Spleen (tissue), 7 donors: ENCODE results near the gene DYDC1.

ENCODE experiments used
- CTCF ChIP-seq, 11 experiments: fragments of 200-600 bp in 7 of 11; fragments of 450-650 bp in 4 of 11; sonication (generic) in 4 of 11; IDR thresholded peaks in 8 of 11; conservative IDR thresholded peaks in 3 of 11; 1 replicate in 7 of 11; 2 replicates in 4 of 11; pipeline versions ENCODE4 v1.4.0 to v1.8.0; 2016 to 2021; ENCODE audit warnings: antibody characterized with exemption in 11 of 11, inconsistent platforms in 4 of 11, mild to moderate bottlenecking in 1 of 11
- POLR2AphosphoS5 ChIP-seq, 3 donors: sonication (generic); formaldehyde crosslinking; IDR thresholded peaks; one replicate each; pipeline ENCODE4 v1.5.1; 2017; ENCODE audit warnings: antibody characterized with exemption in 3 of 3
- donor health status: DM: no; HTN: no; CAD: no; lungs with moderate emphysema.
- donor health status: DM: no; HTN: no; CAD: no.
- donor health status: DM: no; HTN: no; CAD: no.

GRCh38 chr10:80380185-80380584 is 23.6 kb upstream of the DYDC1 start:
- TF ChIP-seq POLR2AphosphoS5 (IDR thresholded peaks at IDR 0.05): no peak
- no peak for TF ChIP-seq CTCF (IDR thresholded peaks at IDR 0.05 in 8 of 11, conservative IDR thresholded peaks at IDR 0.05 in 3 of 11)
